ENCODE data around the gene AUTS2. TPM values are rescaled to one million over a fixed set of nuclear protein-coding genes. Genes with fewer than 3 reads are reported as not detected.

The AUTS2 gene
- polyA plus RNA-seq, 3 donors, result 0.08 to 0.35 TPM; not detected in 1

GRCh38 chr7:70312336-70312735 lies 714.1 kb downstream of the AUTS2 start:
- Histone ChIP-seq H4K20me1 (ENCODE audit: insufficient read depth, low read length) (no peaks in the 10 kb centered on the region), H2AFZ (ENCODE audit: insufficient read depth, low read depth, low read length, poor library complexity, severe bottlenecking) (no peak overlapping the region), H3K4me2 (replicated peaks; ENCODE audit: extremely low read depth, low read length, poor library complexity, severe bottlenecking) (no peak overlapping the region), H3K27ac (ENCODE audit: low read depth in 1 of 2, low read length in 2 of 2) (no peak overlapping the region), H3K79me2 (ENCODE audit: insufficient read depth, low read length) (no peaks in the 10 kb centered on the region), H3K36me3 (replicated peaks in 1 of 2; ENCODE audit: control insufficient read depth in 1 of 2, insufficient read depth in 2 of 2, low read length in 2 of 2) (no peaks in the 10 kb centered on the region), H3K4me3 (replicated peaks in 1 of 3; ENCODE audit: low read depth in 2 of 3, low read length in 3 of 3) (no peak overlapping the region), H3K27me3 (ENCODE audit: control insufficient read depth in 2 of 2, insufficient read depth in 2 of 2, low read length in 2 of 2) (no peaks in the 10 kb centered on the region), H3K4me1 (ENCODE audit: control insufficient read depth in 1 of 2, insufficient read depth in 2 of 2, low read length in 2 of 2) (no peaks in the 10 kb centered on the region), H3K9ac (ENCODE audit: insufficient read depth, low read length, poor library complexity, severe bottlenecking) (no peak overlapping the region), H3K9me3 (replicated peaks in 1 of 2; ENCODE audit: control insufficient read depth in 1 of 2, insufficient read depth in 1 of 2, low read length in 2 of 2) (no peaks in the 10 kb centered on the region)
- Mint-ChIP-seq H3K27me3 (ENCODE audit: low read depth in 3 of 3) (peaks cover 0 to 2% (median 0%) of the 10 kb centered on the region in 3 donors), H3K4me3 (no peak overlapping the region), H3K4me1 (no peaks in the 10 kb centered on the region), H3K9me3 (peaks cover 2 to 13% (median 3%) of the 10 kb centered on the region in 7 donors), H3K36me3 (no peaks in the 10 kb centered on the region), H3K27ac (no peak overlapping the region)
- no peak for DNase-seq
- 100% methylated on average over 1 of the region's 1 CpG for WGBS (ENCODE audit: insufficient coverage)
- no peak for TF ChIP-seq CTCF (IDR thresholded peaks at IDR 0.05)
- intact Hi-C loops (cut with micrococcal nuclease), result no loop called here

DNA sequence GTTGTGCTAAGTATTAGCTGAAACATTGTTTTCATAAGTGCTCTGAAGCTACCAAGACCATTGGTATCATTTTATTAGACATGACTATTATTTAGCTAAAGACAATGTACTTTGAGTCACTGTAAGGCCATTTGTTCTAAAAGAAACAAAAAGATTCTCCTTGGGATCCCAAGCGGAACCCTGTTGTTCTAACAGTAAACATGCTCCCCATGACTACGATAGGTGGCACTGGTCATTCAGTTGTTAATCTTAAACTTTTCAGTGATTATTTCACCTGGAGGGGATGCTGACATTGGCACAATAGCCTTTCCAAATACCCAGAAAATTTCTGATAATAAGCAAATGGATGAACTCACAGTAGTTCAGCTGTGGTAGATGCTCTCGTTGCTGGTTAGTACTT lies 715.0 kb downstream of the AUTS2 start:
- H3K9ac ChIP-seq (ENCODE audit: insufficient read depth, low read length, poor library complexity, severe bottlenecking), result no peak overlapping the region
- WGBS (ENCODE audit: insufficient coverage), result 89% methylated on average over 3 of the region's 3 CpGs
- intact Hi-C loops (cut with micrococcal nuclease), result no loop called here
- no peak overlapping the region for H3K27ac ChIP-seq (ENCODE audit: low read depth in 1 of 2, low read length in 2 of 2)
- H3K9me3 ChIP-seq (replicated peaks in 1 of 2; ENCODE audit: control insufficient read depth in 1 of 2, insufficient read depth in 1 of 2, low read length in 2 of 2), result no peaks in the 10 kb centered on the region
- H3K36me3 Mint-ChIP-seq, result no peaks in the 10 kb centered on the region
- H3K27ac Mint-ChIP-seq, result no peak overlapping the region
- no peaks in the 10 kb centered on the region for H3K27me3 ChIP-seq (ENCODE audit: control insufficient read depth in 2 of 2, insufficient read depth in 2 of 2, low read length in 2 of 2)
- no peak overlapping the region for H3K4me3 ChIP-seq (replicated peaks in 1 of 3; ENCODE audit: low read depth in 2 of 3, low read length in 3 of 3)
- no peaks in the 10 kb centered on the region for H3K4me1 Mint-ChIP-seq
- peaks cover 2 to 13% (median 6%) of the 10 kb centered on the region in 7 donors for H3K9me3 Mint-ChIP-seq
- peaks cover 0 to 2% (median 0%) of the 10 kb centered on the region in 3 donors for H3K27me3 Mint-ChIP-seq (ENCODE audit: low read depth in 3 of 3)
- no peak for TF ChIP-seq CTCF (IDR thresholded peaks at IDR 0.05)
- H3K36me3 ChIP-seq (replicated peaks in 1 of 2; ENCODE audit: control insufficient read depth in 1 of 2, insufficient read depth in 2 of 2, low read length in 2 of 2), result no peaks in the 10 kb centered on the region
- no peak overlapping the region for H3K4me3 Mint-ChIP-seq
- no peak overlapping the region for H2AFZ ChIP-seq (ENCODE audit: insufficient read depth, low read depth, low read length, poor library complexity, severe bottlenecking)
- DNase-seq, result no peak
- no peaks in the 10 kb centered on the region for H3K4me1 ChIP-seq (ENCODE audit: control insufficient read depth in 1 of 2, insufficient read depth in 2 of 2, low read length in 2 of 2)
- no peak overlapping the region for H3K4me2 ChIP-seq (replicated peaks; ENCODE audit: extremely low read depth, low read length, poor library complexity, severe bottlenecking)
- no peaks in the 10 kb centered on the region for H4K20me1 ChIP-seq (ENCODE audit: insufficient read depth, low read length)
- no peaks in the 10 kb centered on the region for H3K79me2 ChIP-seq (ENCODE audit: insufficient read depth, low read length)

Measured in CD14-positive monocyte (primary cell).